Caco-2 (cell line): Measurements from ENCODE around the gene WASHC4. TPM values are rescaled to one million over a fixed set of nuclear protein-coding genes. Genes with fewer than 3 reads are reported as not detected.

Source experiments
- BruUV-seq: library from RNA; stranded (reverse); fragments of 400-500 nt; replicated peaks from 2 replicates; lab custom pipeline; 2021; lab: Mats Ljungman, UMichigan
- CTCF ChIA-PET: fragments of 300-600 bp; sonication (Branson Sonifier 250); formaldehyde crosslinking; loops from one replicate; lab custom pipeline; 2022; ENCODE audit warnings: antibody characterized with exemption; lab: Charles Lee
- POLR2A ChIA-PET: fragments of 300-600 bp; sonication (Branson Sonifier 250); formaldehyde crosslinking; loops from one replicate; lab custom pipeline; 2022; ENCODE audit warnings: antibody characterized with exemption; lab: Charles Lee
- DNase-seq, 2 experiments: peaks; one replicate each; pipeline versions ENCODE4 v3.0.0 to v3.0.0-alpha.2; 2020 to 2022
- H3K27me3 ChIP-seq: replicated peaks from 2 replicates; pipeline ENCODE4 v1.6.0; 2011; ENCODE audit warnings: low read length; ENCODE audit not compliant: control insufficient read depth, insufficient read depth
- H3K36me3 ChIP-seq: 2 replicates; pipeline ENCODE4 v1.5.1; 2011; ENCODE audit warnings: low read length; ENCODE audit not compliant: control insufficient read depth, insufficient read depth
- H3K4me1 ChIP-seq: fragments of 250-450 bp; sonication (Bioruptor Pico); 2 replicates; pipeline ENCODE4 v1.5.1; 2020; ENCODE audit warnings: mild to moderate bottlenecking
- H3K4me3 ChIP-seq: 2 replicates; pipeline ENCODE4 v1.5.1; 2011; ENCODE audit warnings: low read depth, mild to moderate bottlenecking, control low read depth, low read length
- H3K9me3 ChIP-seq: fragments of 250-450 bp; sonication (Bioruptor Pico); 2 replicates; pipeline ENCODE4 v1.5.1; 2020; ENCODE audit warnings: mild to moderate bottlenecking, moderate library complexity
- H3K27ac Mint-ChIP-seq: one replicate; pipeline ENCODE4 v1.8.0; 2022; ENCODE audit warnings: mixed read lengths; ENCODE audit not compliant: unreplicated experiment
- H3K27me3 Mint-ChIP-seq: one replicate; pipeline ENCODE4 v1.8.0; 2022; ENCODE audit warnings: mixed read lengths; ENCODE audit not compliant: insufficient read depth, unreplicated experiment
- H3K36me3 Mint-ChIP-seq: one replicate; pipeline ENCODE4 v1.8.0; 2022; ENCODE audit warnings: mild to moderate bottlenecking, mixed read lengths; ENCODE audit not compliant: insufficient read depth, unreplicated experiment
- H3K4me1 Mint-ChIP-seq: one replicate; pipeline ENCODE4 v1.8.0; 2022; ENCODE audit warnings: low read depth, mixed read lengths; ENCODE audit not compliant: unreplicated experiment
- H3K4me3 Mint-ChIP-seq: one replicate; pipeline ENCODE4 v1.8.0; 2022; ENCODE audit warnings: mild to moderate bottlenecking, moderate library complexity, mixed read lengths; ENCODE audit not compliant: unreplicated experiment
- H3K9me3 Mint-ChIP-seq: one replicate; pipeline ENCODE4 v1.8.0; 2022; ENCODE audit warnings: mixed read lengths; ENCODE audit not compliant: unreplicated experiment
- intact Hi-C: fragments of 100-400 bp; cut with micrococcal nuclease; formaldehyde crosslinking; loops from one replicate; pipeline ENCODE4 v1.10.0; 2022; ENCODE audit not compliant: unreplicated experiment
- total RNA-seq: library from RNA; stranded (reverse); gene quantifications from 2 replicates; pipeline ENCODE4 v1.2.3, GENCODE V29; 2022
- TF ChIP-seq, protein P1 (sequence below), 2 experiments: fragments of 200-600 bp in 1 of 2; IDR thresholded peaks; 1 replicate in 1 of 2; 2 replicates in 1 of 2; pipeline versions ENCODE4 v1.5.1 to v1.8.0; 2011 to 2022; ENCODE audit warnings: antibody characterized with exemption in 1 of 2, control low read depth in 1 of 2, inconsistent platforms in 1 of 2, low read depth in 1 of 2, low read length in 1 of 2, mild to moderate bottlenecking in 1 of 2, moderate library complexity in 1 of 2; ENCODE audit not compliant: insufficient read depth in 1 of 2, severe bottlenecking in 1 of 2, unreplicated experiment in 1 of 2

The WASHC4 gene
- total RNA-seq, 1 experiment from 2014 or later: 41.0 TPM

DNA sequence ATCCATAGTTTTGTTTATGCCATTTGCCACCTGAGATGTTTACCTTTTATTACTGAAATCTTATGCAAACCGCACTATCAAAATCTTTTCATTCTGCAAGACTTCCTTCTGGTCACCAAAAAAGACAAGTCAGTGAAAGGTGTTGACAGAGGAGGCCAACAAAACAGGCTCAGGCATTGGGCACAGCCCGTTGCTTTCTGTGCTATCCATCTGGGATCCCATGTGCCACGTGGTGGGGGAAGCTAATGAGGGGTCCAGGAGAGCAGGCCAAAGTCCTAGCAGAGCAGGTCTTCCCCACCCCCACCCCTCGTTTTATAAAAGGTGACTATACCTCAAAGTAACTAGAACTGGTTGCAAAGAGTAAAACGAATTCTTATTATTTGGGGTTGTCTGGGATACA, 24.5 kb upstream of the WASHC4 start:
- Mint-ChIP-seq H3K27ac (peak overlapping the region; percentile 62), H3K27me3 (no peaks in the 10 kb centered on the region), H3K9me3 (peaks cover 17% of the 10 kb centered on the region), H3K4me1 (peaks cover 6% of the 10 kb centered on the region), H3K4me3 (peak overlapping the region; percentile 76), H3K36me3 (no peaks in the 10 kb centered on the region)
- Histone ChIP-seq H3K9me3 (no peaks in the 10 kb centered on the region), H3K36me3 (no peaks in the 10 kb centered on the region), H3K27me3 (no peaks in the 10 kb centered on the region), H3K4me3 (no peak overlapping the region), H3K4me1 (peaks cover 6% of the 10 kb centered on the region; the same call in 1 of the 2 replicates)
- intact Hi-C loops: no loop called here
- ChIA-PET POLR2A (interaction anchor here (0.6 to 1.0 kb wide), 2 partner anchors 25 to 1144 kb away, joined by 4 to 5 read pairs; partner anchors contain the start of gene WASHC4), CTCF (no interaction called here)
- TF ChIP-seq, protein P1, sequence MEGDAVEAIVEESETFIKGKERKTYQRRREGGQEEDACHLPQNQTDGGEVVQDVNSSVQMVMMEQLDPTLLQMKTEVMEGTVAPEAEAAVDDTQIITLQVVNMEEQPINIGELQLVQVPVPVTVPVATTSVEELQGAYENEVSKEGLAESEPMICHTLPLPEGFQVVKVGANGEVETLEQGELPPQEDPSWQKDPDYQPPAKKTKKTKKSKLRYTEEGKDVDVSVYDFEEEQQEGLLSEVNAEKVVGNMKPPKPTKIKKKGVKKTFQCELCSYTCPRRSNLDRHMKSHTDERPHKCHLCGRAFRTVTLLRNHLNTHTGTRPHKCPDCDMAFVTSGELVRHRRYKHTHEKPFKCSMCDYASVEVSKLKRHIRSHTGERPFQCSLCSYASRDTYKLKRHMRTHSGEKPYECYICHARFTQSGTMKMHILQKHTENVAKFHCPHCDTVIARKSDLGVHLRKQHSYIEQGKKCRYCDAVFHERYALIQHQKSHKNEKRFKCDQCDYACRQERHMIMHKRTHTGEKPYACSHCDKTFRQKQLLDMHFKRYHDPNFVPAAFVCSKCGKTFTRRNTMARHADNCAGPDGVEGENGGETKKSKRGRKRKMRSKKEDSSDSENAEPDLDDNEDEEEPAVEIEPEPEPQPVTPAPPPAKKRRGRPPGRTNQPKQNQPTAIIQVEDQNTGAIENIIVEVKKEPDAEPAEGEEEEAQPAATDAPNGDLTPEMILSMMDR (IDR thresholded peaks at IDR 0.05; ENCODE audit: insufficient read depth in 1 of 2, low read depth in 1 of 2, low read length in 1 of 2, severe bottlenecking in 1 of 2, unreplicated experiment in 1 of 2): no peak
- DNase-seq: no peak
- no TSS peak for BruUV-seq

DNA sequence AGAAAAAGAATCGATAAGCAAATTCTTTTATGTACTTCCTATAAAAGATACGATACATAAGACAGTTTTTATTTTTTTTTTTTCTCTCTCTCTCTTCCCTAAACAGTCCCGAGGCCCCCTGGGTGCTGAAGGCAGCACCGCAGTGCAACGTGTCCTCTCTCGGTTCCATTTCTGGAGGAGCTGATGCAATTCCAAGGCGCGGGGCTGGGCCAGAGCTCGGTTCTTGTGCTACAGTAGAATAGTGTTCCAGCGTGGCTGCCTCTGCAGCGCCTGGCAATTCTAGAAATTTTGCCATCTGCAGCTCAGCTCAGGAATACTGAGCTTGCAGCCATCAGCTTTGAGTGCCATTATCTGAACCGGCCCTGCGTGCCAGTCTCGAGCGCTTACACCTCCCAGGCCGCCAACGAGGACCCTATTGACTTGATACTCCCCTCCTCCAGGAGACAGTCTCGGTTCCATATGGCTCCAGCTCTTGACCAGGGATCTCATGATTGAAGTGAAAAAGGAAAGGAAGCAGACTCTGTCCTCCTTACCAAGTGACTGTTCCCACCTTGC, 23.9 kb upstream of the WASHC4 start:
- intact Hi-C loops: loop anchor here (1.0 kb wide), 1 partner anchor 23 kb away; no protein-coding TSS in a partner anchor

More for the DNA sequence above, 23.9 kb upstream of the WASHC4 start:
- H3K27me3 ChIP-seq: no peaks in the 10 kb centered on the region
- no peaks in the 10 kb centered on the region for H3K36me3 Mint-ChIP-seq
- H3K36me3 ChIP-seq: no peaks in the 10 kb centered on the region
- H3K4me1 ChIP-seq: peaks cover 6% of the 10 kb centered on the region; the same call in 1 of the 2 replicates
- ChIA-PET POLR2A (interaction anchor here (0.6 to 1.0 kb wide), 2 partner anchors 24 to 1144 kb away, joined by 4 to 5 read pairs; partner anchors contain the start of gene WASHC4), CTCF (no interaction called here)
- BruUV-seq: TSS peak; percentile 48
- H3K27ac Mint-ChIP-seq: peak overlapping the region; percentile 62
- peak; percentile 64 to 71 for DNase-seq
- H3K4me3 ChIP-seq: peak overlapping the region; percentile 51
- H3K4me3 Mint-ChIP-seq: peak overlapping the region; percentile 76
- no peaks in the 10 kb centered on the region for H3K9me3 ChIP-seq
- no peaks in the 10 kb centered on the region for H3K27me3 Mint-ChIP-seq
- H3K4me1 Mint-ChIP-seq: peaks cover 6% of the 10 kb centered on the region
- H3K9me3 Mint-ChIP-seq: peaks cover 17% of the 10 kb centered on the region
- TF ChIP-seq, protein P1 (IDR thresholded peaks at IDR 0.05; ENCODE audit: insufficient read depth in 1 of 2, low read depth in 1 of 2, low read length in 1 of 2, severe bottlenecking in 1 of 2, unreplicated experiment in 1 of 2): peak in 1 of 2 experiments; percentile 1
